Nephron progenitor cell (in vitro differentiated cells): ENCODE measurements around the gene TBC1D22A.
"Not testable (repeated sequence)": the region's sequence is repeated elsewhere in the genome, so short reads cannot be mapped to it uniquely, and the experiment has no call there.

Experiments
- DNase-seq: peaks from one replicate; pipeline ENCODE4 v3.0.0; 2021
- H3K27ac Mint-ChIP-seq: 2 replicates; pipeline ENCODE4 v1.8.0; 2021; ENCODE audit warnings: mild to moderate bottlenecking, moderate library complexity, mixed read lengths
- H3K27me3 Mint-ChIP-seq: 2 replicates; pipeline ENCODE4 v1.8.0; 2021; ENCODE audit warnings: mild to moderate bottlenecking, low read depth, mixed read lengths; ENCODE audit not compliant: poor library complexity
- H3K36me3 Mint-ChIP-seq: 2 replicates; pipeline ENCODE4 v1.8.0; 2021; ENCODE audit warnings: low read depth, mixed read lengths
- H3K4me1 Mint-ChIP-seq: 2 replicates; pipeline ENCODE4 v1.8.0; 2021; ENCODE audit warnings: mixed read lengths
- H3K4me3 Mint-ChIP-seq: 2 replicates; pipeline ENCODE4 v1.8.0; 2021; ENCODE audit warnings: mild to moderate bottlenecking, moderate library complexity, mixed read lengths
- H3K9me3 Mint-ChIP-seq: 2 replicates; pipeline ENCODE4 v1.8.0; 2021; ENCODE audit warnings: mild to moderate bottlenecking, moderate library complexity, mixed read lengths
- CTCF ChIP-seq: fragments of 200-600 bp; sonication (generic); IDR thresholded peaks from 2 replicates; pipeline ENCODE4 v1.5.0; 2021; ENCODE audit warnings: antibody characterized with exemption

The TBC1D22A gene

DNA sequence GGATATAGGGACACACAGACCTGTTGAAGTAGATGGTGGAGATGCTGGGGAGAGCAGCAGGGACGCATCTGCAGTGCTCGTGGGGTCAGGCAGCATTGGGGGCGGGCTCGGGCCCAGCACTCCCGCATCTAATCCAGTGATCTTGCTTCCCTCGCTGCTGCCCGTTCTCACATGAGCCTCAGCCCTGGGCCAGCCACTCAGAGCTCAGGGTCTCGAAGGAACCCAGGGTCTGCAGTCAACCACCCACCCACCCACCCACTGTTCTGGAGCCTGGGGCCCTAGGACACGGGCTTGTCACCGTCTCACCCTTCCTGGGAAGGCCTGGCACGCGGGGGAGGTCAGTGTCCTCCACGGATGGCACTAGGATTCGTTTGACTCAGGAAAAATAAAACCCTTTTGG is 406.0 kb downstream of the TBC1D22A start:
- DNase-seq, result no peak
- no peak overlapping the region for H3K27ac Mint-ChIP-seq
- H3K27me3 Mint-ChIP-seq, result no peaks in the 10 kb centered on the region
- peaks cover 6% of the 10 kb centered on the region for H3K9me3 Mint-ChIP-seq
- no peak overlapping the region for H3K4me3 Mint-ChIP-seq
- H3K4me1 Mint-ChIP-seq, result peaks cover 36% of the 10 kb centered on the region
- no peak for TF ChIP-seq CTCF
- peaks cover 17% of the 10 kb centered on the region for H3K36me3 Mint-ChIP-seq

DNA sequence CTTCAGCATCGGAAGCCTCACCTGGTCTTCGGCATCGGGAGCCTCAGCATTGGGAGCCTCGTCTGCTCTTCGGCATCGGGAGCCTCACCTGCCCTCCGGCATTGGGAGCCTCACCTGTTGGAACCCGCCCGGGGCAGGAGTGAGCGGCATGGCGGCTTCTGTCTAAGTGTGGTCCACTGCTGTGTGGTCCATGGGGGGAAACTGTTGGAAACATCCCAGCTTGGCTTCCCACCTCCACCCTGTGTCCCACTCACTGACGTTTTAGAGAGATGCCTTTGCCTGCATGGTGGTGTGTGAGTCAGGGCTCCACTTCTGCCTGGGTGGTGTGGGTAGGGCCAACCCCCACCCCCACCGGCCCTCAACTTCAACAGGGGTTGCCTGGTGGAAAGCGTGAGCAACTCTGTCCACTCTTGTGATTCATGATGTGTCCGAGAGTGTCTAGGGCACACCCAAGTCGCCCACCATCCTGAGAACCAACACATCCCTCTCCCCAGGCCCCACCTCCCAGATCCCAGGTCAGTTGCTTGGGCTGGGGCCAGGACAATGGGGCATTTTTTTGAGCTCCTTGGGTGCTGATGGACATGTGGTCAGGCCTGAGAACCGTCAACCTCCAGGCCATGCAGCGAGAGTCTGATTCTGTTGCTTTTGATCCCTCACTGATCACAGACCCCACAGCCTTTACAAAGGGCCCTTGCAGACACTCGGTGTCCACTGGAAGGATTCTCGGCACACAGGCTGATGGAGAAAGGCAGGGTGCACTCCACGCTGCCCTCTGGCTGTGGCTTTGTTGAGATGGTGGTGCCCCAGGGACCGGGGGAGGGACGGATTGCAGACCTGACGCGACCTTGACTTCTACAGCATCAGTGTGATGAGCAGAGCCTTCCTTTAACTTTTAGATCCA is 406.7 kb downstream of the TBC1D22A start:
- TF ChIP-seq CTCF, result peak; percentile 9
- Mint-ChIP-seq H3K27me3 (no peaks in the 10 kb centered on the region), H3K4me3 (no peak overlapping the region), H3K27ac (no peak overlapping the region), H3K36me3 (peaks cover 23% of the 10 kb centered on the region), H3K4me1 (peaks cover 31% of the 10 kb centered on the region), H3K9me3 (peaks cover 6% of the 10 kb centered on the region)
- DNase-seq, result no peak

GRCh38 chr22:47169801-47170140 is 407.3 kb downstream of the TBC1D22A start:
- no peak for DNase-seq
- peak overlapping the region; percentile 10 for H3K27ac Mint-ChIP-seq
- H3K4me1 Mint-ChIP-seq, result peaks cover 25% of the 10 kb centered on the region
- H3K4me3 Mint-ChIP-seq, result no peak overlapping the region
- peaks cover 6% of the 10 kb centered on the region for H3K9me3 Mint-ChIP-seq
- no peak for TF ChIP-seq CTCF
- H3K36me3 Mint-ChIP-seq, result peaks cover 23% of the 10 kb centered on the region
- no peaks in the 10 kb centered on the region for H3K27me3 Mint-ChIP-seq

- not testable (repeated sequence) for DNase-seq
- peaks cover 15% of the 10 kb centered on the region for H3K4me1 Mint-ChIP-seq
Measured at GRCh38 chr22:47170511-47171440, 408.3 kb downstream of the TBC1D22A start.

GRCh38 chr22:47171441-47172221 is 409.2 kb downstream of the TBC1D22A start:
- DNase-seq, result no peak

More at GRCh38 chr22:47170511-47171440, 408.3 kb downstream of the TBC1D22A start:
- Mint-ChIP-seq H3K36me3 (peaks cover 30% of the 10 kb centered on the region), H3K27ac (peak overlapping the region; percentile 54), H3K9me3 (peaks cover 13% of the 10 kb centered on the region)
- not testable (repeated sequence) for H3K27me3 Mint-ChIP-seq, H3K4me3 Mint-ChIP-seq

More at GRCh38 chr22:47171441-47172221, 409.2 kb downstream of the TBC1D22A start:
- Mint-ChIP-seq H3K36me3 (peaks cover 31% of the 10 kb centered on the region), H3K27me3 (no peaks in the 10 kb centered on the region), H3K4me3 (no peak overlapping the region), H3K9me3 (peaks cover 15% of the 10 kb centered on the region), H3K4me1 (peaks cover 6% of the 10 kb centered on the region), H3K27ac (no peak overlapping the region)
- TF ChIP-seq CTCF, result no peak
